ENCODE measurements around the gene DESI1. TPM values are rescaled to one million over a fixed set of nuclear protein-coding genes. Genes with fewer than 3 reads are reported as not detected.

Gene DESI1
- total RNA-seq, 1 experiment from 2014 or later, result 30.2 TPM

DNA sequence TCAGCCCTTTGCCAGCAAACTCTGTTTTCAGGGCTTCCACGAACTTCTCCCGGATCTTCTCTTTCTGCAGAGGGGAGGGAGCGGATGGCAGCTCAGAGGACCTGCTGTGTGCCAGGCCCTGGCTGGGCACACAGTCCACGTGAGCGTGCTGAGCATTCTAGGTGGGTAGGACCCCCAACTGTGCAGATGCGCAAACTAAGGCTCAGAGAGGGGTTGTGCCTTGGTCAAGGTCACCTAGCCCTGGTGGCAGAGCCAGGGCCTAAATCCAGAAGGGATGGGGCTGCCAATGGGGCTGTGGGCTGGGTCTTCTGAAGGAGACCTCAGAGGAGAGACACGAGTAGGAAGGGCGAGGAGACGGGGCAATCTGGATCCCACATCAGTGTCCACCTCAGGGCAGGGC lies 42.0 kb downstream of the DESI1 start:
- Histone ChIP-seq H3K79me2 (ENCODE audit: insufficient read depth, low read length) (no peaks in the 10 kb centered on the region), H2BK15ac (ENCODE audit: low read depth, low read length) (no peak overlapping the region), H3K4ac (ENCODE audit: low read depth, low read length) (no peak overlapping the region), H4K5ac (ENCODE audit: insufficient read length, low read depth, low read length) (no peak overlapping the region), H3K4me1 (ENCODE audit: insufficient read depth, low read length) (0 out of 2 replicates have a peak, but pooled peaks cover 2% of the 10 kb centered on the region), H4K20me1 (ENCODE audit: control insufficient read depth, insufficient read depth, insufficient read length) (no peaks in the 10 kb centered on the region), H4K91ac (ENCODE audit: insufficient read length, low read depth, low read length) (no peak overlapping the region), H3K9me3 (ENCODE audit: control insufficient read depth, low read depth, low read length) (no peaks in the 10 kb centered on the region), H2AFZ (ENCODE audit: low read length) (no peak overlapping the region), H2BK20ac (ENCODE audit: low read depth, low read length, poor library complexity, severe bottlenecking) (no peak overlapping the region), H3T11ph (ENCODE audit: low read length) (no peak overlapping the region), H3K4me2 (ENCODE audit: insufficient read depth, insufficient read length, low read length) (no peak overlapping the region), H3K27me3 (ENCODE audit: insufficient read depth, low read length) (no peaks in the 10 kb centered on the region), H2BK12ac (ENCODE audit: insufficient read length, low read depth, low read length) (no peak overlapping the region), H3K23ac (ENCODE audit: insufficient read length, low read depth, low read length) (no peak overlapping the region), H3K79me1 (ENCODE audit: insufficient read depth, low read depth, low read length, poor library complexity, severe bottlenecking) (no peaks in the 10 kb centered on the region), H3K56ac (ENCODE audit: insufficient read length, low read depth, low read length) (no peak overlapping the region), H3K18ac (ENCODE audit: insufficient read length, low read depth, low read length) (no peak overlapping the region), H3K23me2 (ENCODE audit: insufficient read length, low read depth, low read length, poor library complexity, severe bottlenecking) (no peaks in the 10 kb centered on the region), H3K27ac (ENCODE audit: insufficient read length, low read depth, low read length) (no peak overlapping the region), H3K9ac (ENCODE audit: extremely low read depth, insufficient read length, low read length) (no peak overlapping the region), H2AK5ac (ENCODE audit: insufficient read length, low read length) (no peak overlapping the region), H4K8ac (replicated peaks; ENCODE audit: insufficient read length, low read depth, low read length) (no peak overlapping the region), H2BK5ac (ENCODE audit: insufficient read length, low read length) (no peak overlapping the region), H2BK120ac (ENCODE audit: low read depth, low read length, poor library complexity, severe bottlenecking) (no peak overlapping the region), H3K14ac (ENCODE audit: insufficient read depth, low read length) (no peak overlapping the region)
- no peak for DNase-seq
- peaks cover 2% of the 10 kb centered on the region; the same call in 1 of the 2 replicates for H3K27me3 Mint-ChIP-seq (ENCODE audit: low read depth)
- no CpG with 5 or more reads among the region's 9 CpGs for WGBS (ENCODE audit: extremely low coverage, insufficient read length, low lambda C conversion rate)
- peaks cover 0 to 8% of the 10 kb centered on the region in 2 experiments; a peak in 2 of 4 replicates for H3K4me1 Mint-ChIP-seq
- no peak overlapping the region for H3K4me3 Mint-ChIP-seq
- H3K27ac Mint-ChIP-seq, result no peak overlapping the region; a peak in 1 of 7 replicates
- no peaks in the 10 kb centered on the region for H3K9me3 Mint-ChIP-seq
- peaks cover 4 to 23% (median 4%) of the 10 kb centered on the region in 3 experiments; a peak in 5 of 7 replicates for H3K36me3 Mint-ChIP-seq (ENCODE audit: insufficient read depth in 1 of 3, low read depth in 3 of 3)
- TF ChIP-seq, protein P1, sequence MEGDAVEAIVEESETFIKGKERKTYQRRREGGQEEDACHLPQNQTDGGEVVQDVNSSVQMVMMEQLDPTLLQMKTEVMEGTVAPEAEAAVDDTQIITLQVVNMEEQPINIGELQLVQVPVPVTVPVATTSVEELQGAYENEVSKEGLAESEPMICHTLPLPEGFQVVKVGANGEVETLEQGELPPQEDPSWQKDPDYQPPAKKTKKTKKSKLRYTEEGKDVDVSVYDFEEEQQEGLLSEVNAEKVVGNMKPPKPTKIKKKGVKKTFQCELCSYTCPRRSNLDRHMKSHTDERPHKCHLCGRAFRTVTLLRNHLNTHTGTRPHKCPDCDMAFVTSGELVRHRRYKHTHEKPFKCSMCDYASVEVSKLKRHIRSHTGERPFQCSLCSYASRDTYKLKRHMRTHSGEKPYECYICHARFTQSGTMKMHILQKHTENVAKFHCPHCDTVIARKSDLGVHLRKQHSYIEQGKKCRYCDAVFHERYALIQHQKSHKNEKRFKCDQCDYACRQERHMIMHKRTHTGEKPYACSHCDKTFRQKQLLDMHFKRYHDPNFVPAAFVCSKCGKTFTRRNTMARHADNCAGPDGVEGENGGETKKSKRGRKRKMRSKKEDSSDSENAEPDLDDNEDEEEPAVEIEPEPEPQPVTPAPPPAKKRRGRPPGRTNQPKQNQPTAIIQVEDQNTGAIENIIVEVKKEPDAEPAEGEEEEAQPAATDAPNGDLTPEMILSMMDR (conservative IDR thresholded peaks at IDR 0.05), result no peak

All from H9 (cell line).